DLD1 (cell line): ENCODE results near the gene CPNE7.
"Not testable (repeated sequence)": the region's sequence is repeated elsewhere in the genome, so short reads cannot be mapped to it uniquely, and the experiment has no call there.

Source experiments
- in situ Hi-C: cut with HindIII; loops from 2 replicates; pipeline ENCODE4 v1.10.0; 2017; ENCODE audit warnings: low sequenced_read_pairs

Gene CPNE7

GRCh38 chr16:89621136-89621697 lies 45.7 kb downstream of the CPNE7 start:
- in situ Hi-C loops, result no loop called here

DNA sequence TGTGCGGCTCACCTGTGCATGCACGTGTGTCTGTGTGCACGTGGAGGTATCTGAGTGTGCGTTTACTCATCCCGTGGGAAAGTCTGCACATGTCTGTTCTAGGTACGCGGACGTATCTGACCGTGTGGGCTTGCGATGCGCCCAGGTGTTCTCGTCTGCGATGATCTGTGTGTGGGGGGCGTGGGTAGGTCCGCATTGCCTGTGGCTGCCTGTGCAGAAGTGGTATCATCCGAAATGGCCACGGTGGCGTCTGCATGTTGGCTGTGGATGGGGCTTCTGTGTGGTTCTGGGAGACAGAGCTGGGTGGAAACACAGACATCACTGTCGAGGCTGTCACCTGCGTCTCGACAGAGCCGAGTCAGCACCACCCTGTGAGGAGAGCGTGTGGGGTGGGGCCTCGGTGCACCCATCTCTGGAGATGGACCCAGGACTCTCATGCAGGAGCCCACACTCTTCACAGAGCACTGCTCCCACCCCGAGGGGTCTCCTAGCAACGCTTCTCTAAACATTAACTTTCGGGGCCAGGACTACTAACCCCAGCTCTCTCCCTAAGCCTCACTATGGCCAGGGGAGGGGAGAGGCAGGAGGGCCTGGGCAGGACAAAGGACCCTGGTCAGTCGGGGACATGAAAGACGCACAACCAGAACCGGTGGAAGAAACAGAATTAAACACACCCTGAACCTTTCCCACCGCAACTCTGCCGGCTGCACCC lies 46.3 kb downstream of the CPNE7 start:
- in situ Hi-C loops, result no loop called here

DNA sequence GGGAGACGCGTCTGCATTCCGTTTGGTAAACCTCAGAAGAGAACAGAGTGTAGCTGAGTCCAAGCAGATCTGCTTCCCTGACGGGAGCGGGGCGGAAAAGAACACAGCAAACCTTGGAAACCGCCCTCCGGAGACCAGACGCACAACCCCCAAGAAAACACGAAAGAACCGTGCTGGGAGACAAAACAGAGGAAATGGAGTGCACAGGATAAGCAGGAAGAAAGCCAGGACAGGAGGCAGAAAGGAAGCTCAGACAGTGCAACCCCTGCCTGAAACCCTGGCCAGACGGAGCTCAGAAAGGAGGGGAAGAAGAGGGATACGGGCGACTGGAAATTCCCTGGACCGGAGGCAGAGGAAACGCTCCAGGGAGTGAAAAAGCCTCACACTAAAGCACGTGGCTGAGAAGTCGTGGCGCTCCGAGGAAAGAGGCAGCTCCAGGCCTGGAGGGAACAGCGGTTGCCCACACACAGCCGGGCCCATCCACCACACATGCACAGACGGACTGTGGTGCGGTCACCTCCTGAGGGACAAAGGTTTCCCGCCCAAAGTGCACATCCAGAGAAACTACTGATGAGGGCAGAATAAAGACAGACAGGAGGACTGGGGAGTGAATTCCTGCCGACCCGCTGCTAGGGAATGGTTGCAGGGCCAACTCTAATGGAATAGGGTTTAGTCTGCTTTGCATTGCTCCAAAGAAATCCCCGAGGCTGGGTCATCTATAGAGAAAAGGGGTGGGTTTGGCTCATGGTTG lies 48.1 kb downstream of the CPNE7 start:
- in situ Hi-C loops, result no loop called here

DNA sequence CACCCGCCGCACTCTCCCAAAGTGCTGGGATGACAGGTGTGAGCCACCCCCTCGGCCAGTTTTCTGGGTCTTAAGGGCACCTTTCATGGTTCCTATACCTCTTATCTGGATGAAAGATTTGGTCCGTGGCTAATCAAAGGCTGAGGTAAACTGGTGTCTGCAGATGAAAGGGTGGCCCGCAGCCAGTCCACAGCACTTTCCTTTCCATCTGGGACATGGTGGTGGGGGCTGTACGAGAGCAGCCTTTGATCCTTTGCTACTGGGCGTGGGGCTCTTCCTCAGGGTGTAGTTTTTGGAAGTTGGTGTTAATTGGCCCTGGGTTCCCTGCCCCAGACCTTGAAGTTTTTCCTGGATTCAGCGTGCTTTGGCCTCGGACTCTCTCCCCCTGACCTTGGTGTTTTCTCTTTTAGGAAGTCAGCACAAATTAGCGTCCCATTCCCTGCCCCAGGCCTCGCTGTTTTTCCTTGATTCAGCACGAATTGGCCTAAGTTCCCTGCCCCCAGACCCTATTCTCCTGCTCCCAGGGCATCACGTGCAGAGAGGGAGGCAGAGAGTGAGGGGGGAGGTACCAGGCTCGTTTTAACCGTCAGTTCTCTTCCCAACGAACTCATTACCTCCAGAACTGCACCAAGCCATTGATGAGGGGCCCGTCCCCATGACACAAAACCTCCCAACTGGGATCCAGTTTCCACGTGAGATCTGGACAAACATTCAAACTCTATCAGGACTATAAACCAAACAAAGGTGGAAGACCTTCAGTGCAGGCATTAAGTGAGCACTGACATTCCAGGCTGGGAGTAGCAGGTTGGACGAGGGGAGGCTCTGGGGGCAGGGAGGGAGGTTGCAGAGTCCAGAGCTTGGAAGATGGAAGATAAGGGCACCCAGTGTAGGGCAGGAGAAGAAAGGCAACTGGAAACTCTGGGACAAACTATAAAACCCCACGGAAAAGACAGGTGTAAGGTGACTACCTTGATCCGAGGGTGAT lies 49.5 kb downstream of the CPNE7 start:
- in situ Hi-C loops, result no loop called here

GRCh38 chr16:89629827-89630610 lies 54.5 kb downstream of the CPNE7 start:
- in situ Hi-C loops, result no loop called here

DNA sequence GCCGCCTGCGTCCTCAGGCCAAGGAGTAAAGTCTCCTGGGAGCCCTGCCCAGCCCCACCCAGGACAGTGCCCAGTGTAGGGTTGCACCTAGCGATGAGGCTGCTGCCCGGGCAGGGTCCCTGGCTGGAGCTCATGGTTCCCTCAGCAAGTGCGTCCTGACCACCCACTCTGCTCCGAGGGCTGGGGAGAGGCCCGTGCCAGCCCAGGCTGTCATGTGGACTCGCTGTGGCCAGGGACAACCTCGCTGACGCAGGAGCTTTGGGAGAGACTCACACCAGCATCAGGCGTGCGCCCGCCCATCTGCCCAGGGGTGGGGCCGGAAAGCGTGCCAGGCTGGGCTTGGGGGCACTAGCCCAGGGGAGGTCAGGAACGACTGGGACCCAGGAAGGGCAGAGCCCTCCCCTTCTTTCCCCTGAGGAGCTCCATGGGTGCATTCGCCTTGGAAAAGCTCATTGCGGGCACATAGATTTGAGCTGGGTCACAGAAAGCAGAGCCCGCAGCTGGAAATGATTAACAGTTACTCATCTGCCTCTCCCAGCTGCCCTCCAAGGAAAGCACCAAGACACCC lies 57.6 kb downstream of the CPNE7 start:
- in situ Hi-C loops, result no loop called here

GRCh38 chr16:89634463-89635385 lies 59.2 kb downstream of the CPNE7 start:
- in situ Hi-C loops, result not testable (repeated sequence)

DNA sequence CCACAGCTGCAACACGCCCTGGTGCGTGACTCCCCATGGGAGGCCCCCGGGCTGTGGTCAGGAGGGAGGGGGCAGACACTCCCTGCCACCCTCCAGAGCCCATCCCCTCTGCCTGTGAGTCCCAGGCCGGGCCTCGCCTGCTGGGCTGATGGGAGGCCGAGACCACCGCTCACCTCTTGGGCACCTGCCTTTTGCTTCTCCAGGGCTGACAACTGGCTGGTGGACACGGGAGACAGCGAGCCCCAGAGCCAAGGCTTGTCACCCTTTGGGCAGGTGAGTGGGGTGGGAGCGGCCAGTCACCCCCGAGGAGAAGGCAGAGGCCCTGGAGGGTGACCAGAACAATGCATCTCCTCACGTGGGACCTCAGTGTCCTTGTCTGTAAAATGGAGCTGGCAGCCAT lies 61.1 kb downstream of the CPNE7 start:
- in situ Hi-C loops, result no loop called here

DNA sequence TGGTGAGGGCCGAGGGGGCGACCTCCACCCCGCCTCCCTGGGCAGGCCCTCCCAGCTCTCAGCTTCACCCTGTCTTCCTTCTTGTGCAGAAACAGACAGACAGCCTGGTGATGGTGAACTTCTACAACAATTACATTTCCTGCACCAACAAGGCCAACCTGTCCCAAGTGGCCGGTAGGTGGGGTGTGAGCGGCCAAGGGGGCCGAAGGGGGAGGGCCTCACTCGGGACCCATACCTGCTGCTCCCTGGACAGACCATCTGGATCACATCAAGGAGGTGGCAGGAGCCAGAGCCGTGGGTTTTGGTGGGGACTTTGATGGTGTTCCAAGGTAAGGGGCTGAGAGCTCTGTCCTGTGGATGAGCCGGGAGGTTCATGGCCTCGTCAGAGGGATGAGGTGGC lies 61.8 kb downstream of the CPNE7 start:
- in situ Hi-C loops, result no loop called here

DNA sequence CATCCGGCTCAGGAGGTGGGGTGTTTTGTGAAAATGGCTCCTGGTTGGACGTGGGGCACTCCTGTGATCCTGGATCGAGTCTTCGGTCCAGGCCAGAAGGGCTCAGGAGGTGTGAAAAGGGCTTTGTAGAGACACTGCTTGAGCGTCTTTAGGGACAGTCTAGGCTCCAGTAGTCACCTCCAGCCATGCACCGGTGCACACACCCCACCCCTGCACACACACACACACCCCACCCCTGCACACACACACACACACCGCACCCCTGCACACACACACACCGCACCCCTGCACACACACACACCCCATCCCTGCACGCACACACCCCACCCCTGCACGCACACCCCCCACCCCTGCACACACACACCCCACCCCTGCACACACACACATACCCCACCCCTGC lies 62.9 kb downstream of the CPNE7 start:
- in situ Hi-C loops, result no loop called here

DNA sequence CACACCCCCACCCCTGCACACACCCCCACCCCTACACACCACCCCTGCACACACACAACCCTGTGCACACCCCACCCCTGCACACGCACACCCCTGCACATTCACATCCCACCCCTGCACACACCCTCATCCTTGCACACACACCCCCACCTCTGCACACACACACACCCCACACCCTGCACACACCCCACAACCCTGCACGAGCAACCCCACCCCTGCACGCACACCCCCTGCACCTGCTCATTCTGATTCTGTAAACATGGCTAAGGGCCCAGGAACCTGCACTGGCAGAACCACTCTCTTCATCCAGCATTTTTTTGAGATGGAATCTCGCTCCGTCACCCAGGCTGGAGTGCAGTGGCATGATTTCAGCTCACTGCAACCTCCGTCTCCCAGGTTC lies 63.8 kb downstream of the CPNE7 start:
- in situ Hi-C loops, result no loop called here

DNA sequence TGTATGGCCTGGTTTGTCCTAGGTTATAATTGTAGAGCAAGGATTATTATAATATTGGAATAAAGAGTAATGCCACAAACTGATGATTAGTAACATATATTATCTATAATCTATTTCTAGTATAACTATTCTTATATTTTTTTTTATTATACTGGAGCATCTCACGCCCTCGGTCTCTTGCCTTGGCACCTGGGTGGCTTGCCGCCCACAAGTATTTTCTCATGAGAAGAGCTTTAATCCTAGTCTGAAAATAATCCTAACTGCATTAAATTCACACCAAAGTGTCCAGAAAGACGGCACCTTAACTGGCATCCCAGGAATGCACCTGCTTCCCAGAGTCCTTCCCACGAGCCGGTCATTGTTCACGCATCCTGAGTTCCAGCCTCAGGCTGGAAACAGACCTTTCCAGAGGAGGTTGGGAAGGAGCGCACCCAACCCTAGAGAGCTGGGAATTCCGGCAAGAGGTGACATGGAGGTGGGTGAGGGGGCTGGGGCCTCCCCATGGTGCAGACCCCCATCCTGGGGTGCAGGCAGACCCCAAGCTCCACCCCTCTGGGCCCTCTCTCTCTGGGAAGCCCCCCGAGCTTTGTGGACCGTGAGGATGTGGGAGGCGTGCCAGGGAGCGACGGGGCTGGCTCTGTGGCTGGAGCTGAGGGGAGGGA lies 66.0 kb downstream of the CPNE7 start:
- in situ Hi-C loops, result no loop called here

DNA sequence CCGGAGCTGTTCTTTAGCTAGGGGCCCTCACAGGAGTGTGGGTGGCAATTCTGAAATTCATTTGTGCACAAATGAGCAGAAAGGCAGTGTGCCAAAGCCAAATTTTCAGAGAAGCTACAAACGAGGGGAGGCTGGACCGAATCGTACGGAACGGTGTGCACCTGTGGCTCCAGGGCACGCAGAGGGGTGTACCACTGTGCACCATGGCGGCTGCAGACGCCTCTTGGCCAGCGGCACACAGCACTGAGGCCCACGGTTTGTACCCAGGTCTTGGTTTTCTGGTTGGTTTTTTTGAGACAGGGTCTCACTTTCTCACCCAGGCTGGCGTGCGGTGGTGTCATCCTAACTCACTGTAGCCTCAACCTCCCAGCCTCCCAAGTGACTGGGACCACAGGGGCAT lies 67.0 kb downstream of the CPNE7 start:
- in situ Hi-C loops, result no loop called here

DNA sequence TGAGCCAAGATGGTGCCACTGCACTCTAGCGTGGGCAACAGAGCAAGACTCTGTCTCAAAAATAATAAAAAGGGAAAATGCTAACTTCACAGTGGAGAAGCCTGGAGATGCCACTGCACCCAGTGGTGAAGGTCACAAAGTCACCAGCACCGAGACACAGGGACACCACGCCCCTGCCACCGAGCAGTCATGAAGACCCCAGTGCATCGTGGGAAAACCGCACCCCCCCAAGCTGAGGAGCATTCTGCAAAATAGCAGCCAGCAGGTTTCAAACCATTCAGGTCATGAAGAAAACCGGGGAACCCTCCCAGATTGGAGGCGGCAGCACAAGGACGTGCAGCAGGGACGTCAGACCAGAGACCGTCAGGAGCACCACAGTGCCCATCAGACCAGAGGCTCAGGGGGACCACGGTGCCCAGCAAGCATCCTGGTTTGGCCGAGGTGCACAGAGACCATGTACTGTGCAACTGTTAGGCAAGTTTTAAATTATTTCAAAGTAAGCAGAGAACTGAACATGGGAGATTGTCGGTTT lies 68.3 kb downstream of the CPNE7 start:
- in situ Hi-C loops, result no loop called here

- in situ Hi-C loops, result no loop called here
These were observed 69.6 kb downstream of the CPNE7 start for GRCh38 chr16:89645122-89645521.

DNA sequence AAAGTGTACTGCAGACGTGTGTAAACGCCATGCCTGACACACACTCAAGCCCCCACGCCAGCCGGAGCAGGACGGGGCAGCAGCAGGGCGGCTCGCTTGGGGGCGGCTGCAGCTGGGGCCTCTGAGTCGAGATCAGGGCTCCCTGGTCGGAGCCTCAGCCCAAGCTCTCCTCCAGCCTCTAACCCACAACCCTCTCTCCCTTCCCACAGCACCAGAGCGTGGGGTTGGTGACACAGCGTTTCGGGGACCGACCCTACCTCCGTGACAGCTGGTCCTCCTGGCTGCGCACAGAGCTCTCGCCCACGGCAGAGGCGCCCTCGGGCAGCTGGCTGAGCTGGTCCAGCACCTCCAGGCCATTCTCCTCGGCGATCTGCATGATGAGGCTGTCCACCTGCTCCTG lies 70.7 kb downstream of the CPNE7 start:
- in situ Hi-C loops, result no loop called here
